ENCODE results near the gene DLG5. TPM values are rescaled to one million over a fixed set of nuclear protein-coding genes. Genes with fewer than 3 reads are reported as not detected.

DLG5 gene
- total and polyA plus RNA-seq, 4 donors = 6.6 to 33.2 (median 15.8) TPM

DNA sequence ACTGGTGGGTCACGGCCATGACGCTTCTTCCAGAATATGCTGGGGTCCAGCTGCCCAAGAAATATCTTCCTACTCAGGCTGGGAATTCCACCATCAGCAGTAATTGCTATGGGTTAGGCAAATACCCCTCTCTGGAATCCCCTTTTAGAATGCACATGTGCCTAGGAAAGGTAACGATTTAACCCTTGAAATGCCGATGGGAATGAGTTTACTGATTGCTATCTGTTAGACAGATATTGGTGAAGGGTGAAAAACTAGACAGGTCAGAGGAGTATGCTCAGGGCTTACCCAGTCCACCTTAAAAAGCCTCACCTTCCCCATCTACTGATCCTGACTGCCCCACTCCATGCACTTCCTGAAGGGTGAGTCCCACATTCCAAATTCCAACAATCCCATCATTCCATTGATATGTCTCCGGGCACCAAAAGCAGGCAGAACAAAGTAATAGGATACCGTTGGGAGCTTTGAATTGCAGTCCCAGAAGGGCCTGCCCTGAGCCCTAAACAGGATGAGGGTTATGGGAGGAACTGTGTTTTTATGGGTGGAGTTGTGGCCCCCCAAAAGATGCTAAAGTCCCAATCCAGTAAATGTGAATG lies 59.3 kb downstream of the DLG5 start:
- Histone ChIP-seq H3K27ac (ENCODE audit: low read depth in 1 of 2, low read length in 1 of 2) (no peak overlapping the region), H3K4me1 (ENCODE audit: control insufficient read depth in 5 of 5, insufficient read depth in 5 of 5, low read length in 5 of 5) (peaks cover 0 to 17% (median 3%) of the 10 kb centered on the region in 5 donors)

DNA sequence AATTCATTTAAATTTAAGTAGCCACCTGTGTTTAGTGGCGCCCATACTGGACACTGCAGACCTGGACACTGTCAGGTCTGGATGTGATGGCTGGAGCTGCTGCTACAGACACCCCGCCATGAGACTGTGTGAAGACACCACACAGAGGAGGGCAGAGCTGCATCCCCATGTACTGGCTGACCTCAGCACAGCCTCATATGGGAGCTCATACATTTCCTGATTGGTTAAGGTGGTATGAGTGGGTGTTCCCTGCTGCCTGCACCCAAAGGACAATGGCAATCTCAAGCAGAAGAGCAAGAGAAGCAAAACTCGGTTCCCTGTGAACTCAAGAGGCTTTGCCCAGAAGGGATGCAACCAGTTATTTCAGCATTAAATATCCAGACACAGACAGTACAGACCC lies 60.0 kb downstream of the DLG5 start:
- H3K36me3 ChIP-seq (ENCODE audit: control insufficient read depth in 4 of 4, insufficient read depth in 4 of 4, low read length in 4 of 4) = peaks cover 0 to 6% (median 4%) of the 10 kb centered on the region in 4 donors
- no peak for ATAC-seq (ENCODE audit: insufficient read depth, low FRiP score)
- no peak overlapping the region for H3K9ac ChIP-seq (ENCODE audit: insufficient read depth in 1 of 2, low read length in 2 of 2)
- no peaks in the 10 kb centered on the region for H3K27me3 ChIP-seq (ENCODE audit: control insufficient read depth in 3 of 3, insufficient read depth in 3 of 3, low read length in 2 of 3)
- H3K27ac ChIP-seq (ENCODE audit: low read depth in 1 of 2, low read length in 1 of 2) = no peak overlapping the region
- H3K4me1 ChIP-seq (ENCODE audit: control insufficient read depth in 5 of 5, insufficient read depth in 5 of 5, low read length in 5 of 5) = peaks cover 0 to 15% (median 3%) of the 10 kb centered on the region in 5 donors
- DNase-seq = no peak
- no peak overlapping the region for H3K4me3 ChIP-seq
- 89 to 93% methylated on average over 3 of the region's 3 CpGs for WGBS, 2 donors
- no peaks in the 10 kb centered on the region for H3K9me3 ChIP-seq (ENCODE audit: control insufficient read depth in 4 of 4, insufficient read depth in 3 of 4, low read length in 3 of 4)
- TF ChIP-seq, protein P1, sequence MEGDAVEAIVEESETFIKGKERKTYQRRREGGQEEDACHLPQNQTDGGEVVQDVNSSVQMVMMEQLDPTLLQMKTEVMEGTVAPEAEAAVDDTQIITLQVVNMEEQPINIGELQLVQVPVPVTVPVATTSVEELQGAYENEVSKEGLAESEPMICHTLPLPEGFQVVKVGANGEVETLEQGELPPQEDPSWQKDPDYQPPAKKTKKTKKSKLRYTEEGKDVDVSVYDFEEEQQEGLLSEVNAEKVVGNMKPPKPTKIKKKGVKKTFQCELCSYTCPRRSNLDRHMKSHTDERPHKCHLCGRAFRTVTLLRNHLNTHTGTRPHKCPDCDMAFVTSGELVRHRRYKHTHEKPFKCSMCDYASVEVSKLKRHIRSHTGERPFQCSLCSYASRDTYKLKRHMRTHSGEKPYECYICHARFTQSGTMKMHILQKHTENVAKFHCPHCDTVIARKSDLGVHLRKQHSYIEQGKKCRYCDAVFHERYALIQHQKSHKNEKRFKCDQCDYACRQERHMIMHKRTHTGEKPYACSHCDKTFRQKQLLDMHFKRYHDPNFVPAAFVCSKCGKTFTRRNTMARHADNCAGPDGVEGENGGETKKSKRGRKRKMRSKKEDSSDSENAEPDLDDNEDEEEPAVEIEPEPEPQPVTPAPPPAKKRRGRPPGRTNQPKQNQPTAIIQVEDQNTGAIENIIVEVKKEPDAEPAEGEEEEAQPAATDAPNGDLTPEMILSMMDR (IDR thresholded peaks at IDR 0.05; ENCODE audit: control extremely low read depth, extremely low read depth) = no peak

More for the DNA sequence above, 59.3 kb downstream of the DLG5 start:
- TF ChIP-seq, protein P1 (IDR thresholded peaks at IDR 0.05; ENCODE audit: control extremely low read depth, extremely low read depth) = no peak
- Histone ChIP-seq H3K27me3 (ENCODE audit: control insufficient read depth in 3 of 3, insufficient read depth in 3 of 3, low read length in 2 of 3) (no peaks in the 10 kb centered on the region), H3K4me3 (no peak overlapping the region), H3K9me3 (ENCODE audit: control insufficient read depth in 4 of 4, insufficient read depth in 3 of 4, low read length in 3 of 4) (no peaks in the 10 kb centered on the region), H3K9ac (ENCODE audit: insufficient read depth in 1 of 2, low read length in 2 of 2) (no peak overlapping the region), H3K36me3 (ENCODE audit: control insufficient read depth in 4 of 4, insufficient read depth in 4 of 4, low read length in 4 of 4) (peaks cover 0 to 6% (median 4%) of the 10 kb centered on the region in 4 donors)
- 82 to 86% methylated on average over 6 of the region's 6 CpGs for WGBS, 2 donors
- no peak for DNase-seq
- no peak for ATAC-seq (ENCODE audit: insufficient read depth, low FRiP score)

DNA sequence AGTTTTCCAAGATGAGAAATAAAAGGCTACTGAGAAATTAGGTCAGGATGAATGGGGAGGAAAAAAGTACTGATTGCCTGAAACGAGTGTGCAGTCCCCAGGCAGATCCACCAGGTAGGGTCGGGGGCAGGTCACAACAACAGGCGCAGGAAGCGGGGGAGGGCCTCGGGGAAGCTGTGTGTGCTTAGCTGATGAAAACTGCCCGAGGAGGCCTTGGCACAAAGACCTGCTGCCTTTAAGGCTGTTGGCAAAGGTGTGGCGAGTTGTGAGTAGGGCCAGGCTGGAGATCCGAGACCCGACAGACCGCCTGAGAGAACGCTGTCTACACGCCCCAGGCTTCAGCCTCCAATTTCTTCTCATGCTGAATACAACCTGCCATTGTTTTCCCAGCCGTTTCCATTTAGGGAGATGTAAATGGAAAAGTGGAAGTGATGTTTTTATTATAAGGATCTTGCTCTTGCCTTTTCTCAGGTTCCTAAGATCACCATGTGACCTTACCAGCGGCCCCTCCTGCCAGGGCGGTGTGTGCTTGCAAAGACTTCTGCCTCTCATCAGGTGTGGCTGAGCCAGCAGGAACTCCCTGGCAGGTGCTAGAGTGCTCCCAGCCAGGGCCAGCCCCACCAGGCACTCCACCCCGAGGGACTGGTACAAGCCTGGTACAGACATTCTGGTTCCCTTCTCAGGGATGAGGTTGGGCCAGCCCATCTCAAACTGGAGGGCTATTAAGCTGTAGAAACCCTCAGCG lies 60.8 kb downstream of the DLG5 start:
- 70 to 74% methylated on average over 17 of the region's 17 CpGs for WGBS, 2 donors
- Histone ChIP-seq H3K4me3 (no peak overlapping the region), H3K4me1 (ENCODE audit: control insufficient read depth in 5 of 5, insufficient read depth in 5 of 5, low read length in 5 of 5) (peaks cover 0 to 15% (median 3%) of the 10 kb centered on the region in 5 donors), H3K27me3 (ENCODE audit: control insufficient read depth in 3 of 3, insufficient read depth in 3 of 3, low read length in 2 of 3) (no peaks in the 10 kb centered on the region), H3K9me3 (ENCODE audit: control insufficient read depth in 4 of 4, insufficient read depth in 3 of 4, low read length in 3 of 4) (no peaks in the 10 kb centered on the region), H3K27ac (ENCODE audit: low read depth in 1 of 2, low read length in 1 of 2) (no peak overlapping the region), H3K9ac (ENCODE audit: insufficient read depth in 1 of 2, low read length in 2 of 2) (no peak overlapping the region), H3K36me3 (ENCODE audit: control insufficient read depth in 4 of 4, insufficient read depth in 4 of 4, low read length in 4 of 4) (peaks cover 0 to 6% (median 4%) of the 10 kb centered on the region in 4 donors)
- DNase-seq = no peak
- ATAC-seq (ENCODE audit: insufficient read depth, low FRiP score) = no peak
- TF ChIP-seq, protein P1 (IDR thresholded peaks at IDR 0.05; ENCODE audit: control extremely low read depth, extremely low read depth) = no peak
